CD14-positive monocyte (primary cell): ENCODE measurements around the gene TRIP6. TPM values are rescaled to one million over a fixed set of nuclear protein-coding genes. Genes with fewer than 3 reads are reported as not detected.
A peak's percentile ranks its signal among the peaks of the same experiment; 100 is the strongest.

ENCODE experiments used
- DNase-seq, 3 donors: peaks; one replicate each; pipeline ENCODE4 v3.0.0-alpha.2; 2011 to 2022
- H2AFZ ChIP-seq: 2 replicates; pipeline ENCODE4 v1.6.0; 2012; ENCODE audit warnings: mild to moderate bottlenecking, low read depth, low read length, inconsistent platforms; ENCODE audit not compliant: insufficient read depth, poor library complexity, severe bottlenecking
- H3K27ac ChIP-seq, 2 donors: 1 replicate in 1 of 2; 2 replicates in 1 of 2; pipeline ENCODE4 v1.5.1; 2012 to 2013; ENCODE audit warnings: low read length in 2 of 2, control low read depth in 1 of 2, inconsistent platforms in 1 of 2, low read depth in 1 of 2, mild to moderate bottlenecking in 1 of 2
- H3K27me3 ChIP-seq, 2 donors: one replicate each; pipeline versions ENCODE4 v1.6.0 to v1.6.1; 2011 to 2013; ENCODE audit warnings: low read length in 2 of 2; ENCODE audit not compliant: control insufficient read depth in 2 of 2, insufficient read depth in 2 of 2
- H3K36me3 ChIP-seq, 2 donors: replicated peaks in 1 of 2; 1 replicate in 1 of 2; 2 replicates in 1 of 2; pipeline versions ENCODE4 v1.5.1 to v1.6.1; 2012 to 2013; ENCODE audit warnings: low read length in 2 of 2, control low read depth in 1 of 2, inconsistent platforms in 1 of 2, mild to moderate bottlenecking in 1 of 2; ENCODE audit not compliant: insufficient read depth in 2 of 2, control insufficient read depth in 1 of 2
- H3K4me1 ChIP-seq, 2 donors: 1 replicate in 1 of 2; 2 replicates in 1 of 2; pipeline versions ENCODE4 v1.5.1 to v1.6.1; 2012 to 2013; ENCODE audit warnings: low read length in 2 of 2, control low read depth in 1 of 2, inconsistent platforms in 1 of 2, mild to moderate bottlenecking in 1 of 2, moderate library complexity in 1 of 2; ENCODE audit not compliant: insufficient read depth in 2 of 2, control insufficient read depth in 1 of 2
- H3K4me2 ChIP-seq: replicated peaks from 2 replicates; pipeline ENCODE3; 2012; ENCODE audit warnings: low read length, moderate library complexity, mild to moderate bottlenecking; ENCODE audit not compliant: poor library complexity, severe bottlenecking; ENCODE audit errors: extremely low read depth
- H3K4me3 ChIP-seq, 3 experiments: fragments of 200-600 bp in 1 of 3; sonication (generic) in 1 of 3; replicated peaks in 1 of 3; 1 replicate in 2 of 3; 2 replicates in 1 of 3; pipeline ENCODE4 v1.5.1; 2011 to 2013; ENCODE audit warnings: low read length in 3 of 3, mild to moderate bottlenecking in 3 of 3, control low read depth in 2 of 3, low read depth in 2 of 3, inconsistent platforms in 1 of 3, moderate library complexity in 1 of 3
- H3K79me2 ChIP-seq: 2 replicates; pipeline ENCODE4 v1.6.0; 2012; ENCODE audit warnings: mild to moderate bottlenecking, control low read depth, inconsistent platforms, low read length, moderate library complexity; ENCODE audit not compliant: insufficient read depth
- H3K9ac ChIP-seq: 2 replicates; pipeline ENCODE4 v1.6.0; 2017; ENCODE audit warnings: low read length, mild to moderate bottlenecking; ENCODE audit not compliant: insufficient read depth, poor library complexity, severe bottlenecking
- H3K9me3 ChIP-seq, 2 donors: replicated peaks in 1 of 2; 1 replicate in 1 of 2; 2 replicates in 1 of 2; pipeline versions ENCODE4 v1.5.1 to v1.6.1; 2012 to 2013; ENCODE audit warnings: low read length in 2 of 2, control low read depth in 1 of 2; ENCODE audit not compliant: control insufficient read depth in 1 of 2, insufficient read depth in 1 of 2
- H4K20me1 ChIP-seq: 2 replicates; pipeline ENCODE4 v1.6.0; 2012; ENCODE audit warnings: mild to moderate bottlenecking, low read length, control low read depth, moderate library complexity; ENCODE audit not compliant: insufficient read depth
- H3K27ac Mint-ChIP-seq, 7 donors: one replicate each; pipeline ENCODE4 v1.8.0; 2020; ENCODE audit warnings: mild to moderate bottlenecking in 7 of 7, mixed read lengths in 7 of 7, moderate library complexity in 6 of 7, inconsistent platforms in 2 of 7
- H3K27me3 Mint-ChIP-seq, 3 donors: one replicate each; pipeline ENCODE4 v1.8.0; 2021 to 2022; ENCODE audit warnings: low read depth in 3 of 3, mild to moderate bottlenecking in 3 of 3, mixed read lengths in 3 of 3, moderate library complexity in 3 of 3, inconsistent platforms in 1 of 3
- H3K36me3 Mint-ChIP-seq, 2 donors: one replicate each; pipeline ENCODE4 v1.8.0; 2020; ENCODE audit warnings: mixed read lengths in 2 of 2, inconsistent platforms in 1 of 2, mild to moderate bottlenecking in 1 of 2
- H3K4me1 Mint-ChIP-seq: one replicate; pipeline ENCODE4 v1.8.0; 2020; ENCODE audit warnings: mild to moderate bottlenecking, mixed read lengths
- H3K4me3 Mint-ChIP-seq, 2 donors: one replicate each; pipeline ENCODE4 v1.8.0; 2020; ENCODE audit warnings: mild to moderate bottlenecking in 2 of 2, mixed read lengths in 2 of 2, moderate library complexity in 1 of 2
- H3K9me3 Mint-ChIP-seq, 7 donors: one replicate each; pipeline ENCODE4 v1.8.0; 2020 to 2022; ENCODE audit warnings: mixed read lengths in 7 of 7, mild to moderate bottlenecking in 6 of 7, moderate library complexity in 6 of 7, inconsistent platforms in 2 of 7
- WGBS: methylation state at CpG from one replicate; pipeline ENCODE4 v1.1.5; 2013; ENCODE audit warnings: missing lambda C conversion rate; ENCODE audit not compliant: insufficient coverage; 5-methylcytosine and 5-hydroxymethylcytosine counted together
- intact Hi-C, 2 donors: fragments of 100-400 bp; cut with micrococcal nuclease; formaldehyde crosslinking; loops; one replicate each; pipeline versions ENCODE4 v1.15.0 to v1.15.1; 2023
- polyA plus RNA-seq, 3 donors: library from polyadenylated mRNA; depleted of rRNA in 1 of 3; unstranded in 2 of 3; stranded (reverse) in 1 of 3; fragments of 300-500 nt in 2 of 3; fragments of >200 nt in 1 of 3; fragmentation: Illumina TruSeq in 2 of 3; gene quantifications; 1 replicate in 2 of 3; 2 replicates in 1 of 3; pipeline ENCODE4 v1.2.3, GENCODE V29; 2012 to 2021
- TF ChIP-seq, protein P1 (sequence below): fragments of 200-600 bp; IDR thresholded peaks from one replicate; pipeline ENCODE4 v1.8.0; 2022; ENCODE audit warnings: antibody characterized with exemption, mild to moderate bottlenecking

TRIP6 gene
- polyA plus RNA-seq, 3 donors = 1.9 to 5.9 (median 5.8) TPM

DNA sequence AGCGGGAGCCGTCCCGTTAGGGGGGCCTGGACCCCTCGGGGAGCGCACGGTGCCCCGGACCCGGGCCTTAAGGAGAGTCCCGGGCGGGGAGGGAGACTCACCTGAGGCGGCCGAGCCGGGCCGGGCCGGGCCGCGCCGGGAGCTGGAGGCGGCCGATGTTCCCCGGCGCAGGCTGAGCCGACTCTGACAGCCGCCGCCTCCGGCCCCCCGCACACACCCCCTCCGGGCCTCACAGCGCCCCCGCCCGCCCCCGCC lies 28.4 kb downstream of the TRIP6 start, which contains the start of gene ACHE:
Gene ACHE, minus strand, starts transcription at position 188 of the 255 bp plus-strand sequence. CDS start 1,656 bp downstream, outside the sequence.
- peak within 1 kb of the TSS; percentile 72 for H3K4me2 ChIP-seq
- H3K27ac ChIP-seq = no peak within 1 kb of the TSS
- Mint-ChIP-seq H3K9me3 (peaks cover 0 to 21% (median 14%) of the 10 kb centered on the region in 7 donors), H3K27ac (peak within 1 kb of the TSS; percentile 66 to 87 (median 76)), H3K4me1 (peaks cover 18% of the 10 kb centered on the region), H3K27me3 (peaks cover 64 to 90% (median 73%) of the 10 kb centered on the region in 3 donors), H3K4me3 (peak within 1 kb of the TSS; percentile 71 to 94), H3K36me3 (peaks cover 9 to 15% of the 10 kb centered on the region in 2 donors)
- no peaks in the 10 kb centered on the region for H4K20me1 ChIP-seq
- peaks cover 0 to 13% of the 10 kb centered on the region in 2 donors for H3K9me3 ChIP-seq
- peak within 1 kb of the TSS; percentile 50 for H2AFZ ChIP-seq
- no peak for DNase-seq
- WGBS = 3% methylated on average over 10 of the region's 32 CpGs
- intact Hi-C loops = no loop called here
- H3K79me2 ChIP-seq = no peaks in the 10 kb centered on the region
- peaks cover 27 to 80% of the 10 kb centered on the region in 2 donors for H3K27me3 ChIP-seq
- peak within 1 kb of the TSS in 2 of 3 experiments; percentile 2 to 68 for H3K4me3 ChIP-seq
- H3K4me1 ChIP-seq = peaks cover 21 to 28% of the 10 kb centered on the region in 2 donors
- TF ChIP-seq, protein P1, sequence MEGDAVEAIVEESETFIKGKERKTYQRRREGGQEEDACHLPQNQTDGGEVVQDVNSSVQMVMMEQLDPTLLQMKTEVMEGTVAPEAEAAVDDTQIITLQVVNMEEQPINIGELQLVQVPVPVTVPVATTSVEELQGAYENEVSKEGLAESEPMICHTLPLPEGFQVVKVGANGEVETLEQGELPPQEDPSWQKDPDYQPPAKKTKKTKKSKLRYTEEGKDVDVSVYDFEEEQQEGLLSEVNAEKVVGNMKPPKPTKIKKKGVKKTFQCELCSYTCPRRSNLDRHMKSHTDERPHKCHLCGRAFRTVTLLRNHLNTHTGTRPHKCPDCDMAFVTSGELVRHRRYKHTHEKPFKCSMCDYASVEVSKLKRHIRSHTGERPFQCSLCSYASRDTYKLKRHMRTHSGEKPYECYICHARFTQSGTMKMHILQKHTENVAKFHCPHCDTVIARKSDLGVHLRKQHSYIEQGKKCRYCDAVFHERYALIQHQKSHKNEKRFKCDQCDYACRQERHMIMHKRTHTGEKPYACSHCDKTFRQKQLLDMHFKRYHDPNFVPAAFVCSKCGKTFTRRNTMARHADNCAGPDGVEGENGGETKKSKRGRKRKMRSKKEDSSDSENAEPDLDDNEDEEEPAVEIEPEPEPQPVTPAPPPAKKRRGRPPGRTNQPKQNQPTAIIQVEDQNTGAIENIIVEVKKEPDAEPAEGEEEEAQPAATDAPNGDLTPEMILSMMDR = no peak
- peak within 1 kb of the TSS; percentile 27 for H3K9ac ChIP-seq
- H3K36me3 ChIP-seq = no peaks in the 10 kb centered on the region

DNA sequence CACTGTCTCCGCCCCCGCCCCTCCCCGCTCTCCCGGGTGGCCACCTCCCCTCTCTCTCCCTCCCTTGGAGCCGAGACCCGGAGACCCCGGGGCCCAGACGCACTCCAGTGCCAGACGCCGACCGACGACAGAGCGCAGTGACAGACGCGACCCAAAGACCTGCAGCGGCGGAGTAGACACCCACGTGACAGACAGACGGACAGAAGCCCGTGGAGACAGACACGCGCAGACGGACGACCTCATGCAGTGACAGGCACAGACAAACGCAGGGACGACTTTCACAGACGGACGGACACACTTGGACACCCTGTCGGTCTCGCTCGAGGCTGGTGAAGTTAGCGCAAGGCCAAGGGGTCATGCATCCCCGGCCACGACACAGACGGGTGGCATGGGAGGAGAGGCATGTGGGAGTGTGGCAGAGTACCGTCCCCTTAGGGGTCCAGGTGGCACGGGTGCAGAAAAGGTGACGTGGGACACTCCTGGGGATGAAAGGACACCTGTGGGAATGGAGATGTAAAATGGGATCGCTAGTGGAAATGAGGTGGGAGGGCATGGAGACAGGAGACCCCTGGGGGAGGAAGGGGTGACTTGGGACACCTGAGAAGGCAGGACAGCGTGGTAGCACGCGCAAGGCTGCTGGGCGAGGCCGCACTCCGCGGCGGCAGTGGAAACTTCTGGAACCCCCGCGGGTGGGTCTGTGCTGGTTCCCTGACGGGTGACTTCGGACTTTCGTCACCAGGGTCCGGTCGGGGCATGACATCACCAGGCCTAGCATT lies 29.0 kb downstream of the TRIP6 start:
- H2AFZ ChIP-seq = peak overlapping the region; percentile 50
- H3K27me3 Mint-ChIP-seq = peaks cover 64 to 88% (median 68%) of the 10 kb centered on the region in 3 donors

More for the DNA sequence above, 29.0 kb downstream of the TRIP6 start:
- Histone ChIP-seq H3K9ac (peak overlapping the region; percentile 27), H3K79me2 (no peaks in the 10 kb centered on the region), H4K20me1 (no peaks in the 10 kb centered on the region), H3K4me1 (peaks cover 16 to 23% of the 10 kb centered on the region in 2 donors), H3K9me3 (peaks cover 0 to 13% of the 10 kb centered on the region in 2 donors), H3K27ac (no peak overlapping the region), H3K4me2 (peak overlapping the region; percentile 72), H3K36me3 (no peaks in the 10 kb centered on the region), H3K4me3 (peak overlapping the region in 1 of 3 experiments; percentile 68), H3K27me3 (peaks cover 22 to 77% of the 10 kb centered on the region in 2 donors)
- DNase-seq = peak in 1 of 3 donors; percentile 76
- Mint-ChIP-seq H3K9me3 (peaks cover 0 to 20% (median 12%) of the 10 kb centered on the region in 7 donors), H3K36me3 (peaks cover 9 to 15% of the 10 kb centered on the region in 2 donors), H3K27ac (peak overlapping the region; percentile 62 to 87 (median 75)), H3K4me1 (peaks cover 14% of the 10 kb centered on the region), H3K4me3 (peak overlapping the region; percentile 71 to 94)
- 8% methylated on average over 52 of the region's 54 CpGs for WGBS
- TF ChIP-seq, protein P1 = no peak
- intact Hi-C loops = loop anchor here (2.0 kb wide), 1 partner anchor 163 kb away; no protein-coding TSS in a partner anchor
